GM10248 (cell line): ENCODE data around the gene CAMK1G.

Source experiments
- CTCF ChIA-PET: fragments of 300-600 bp; sonication (Branson Sonifier 250); formaldehyde crosslinking; extraction: SDS; loops from one replicate; lab custom pipeline; 2021; ENCODE audit warnings: antibody characterized with exemption; lab: Yijun Ruan, JAX
- POLR2A ChIA-PET: fragments of 350-650 bp; sonication (Branson Sonifier 250); formaldehyde crosslinking; extraction: SDS; loops from one replicate; lab custom pipeline; 2020; ENCODE audit warnings: antibody characterized with exemption; lab: Yijun Ruan, JAX
- DNase-seq: peaks from one replicate; pipeline ENCODE4 v3.0.0; 2012; ENCODE audit errors: extremely low spot score
- CTCF ChIP-seq: IDR thresholded peaks from 2 replicates; pipeline ENCODE4 v1.5.1; 2012; ENCODE audit warnings: mild to moderate bottlenecking, low read depth; ENCODE audit errors: extremely low read depth, missing control alignments, control extremely low read depth

The CAMK1G gene

GRCh38 chr1:209618291-209618690 lies 34.8 kb downstream of the CAMK1G start:
- DNase-seq, result no peak
- ChIA-PET CTCF (interaction anchor here (1.0 to 15.0 kb wide), 7 partner anchors 8 to 51 kb away, joined by 3 to 148 read pairs (median 6); no protein-coding TSS in a partner anchor), POLR2A (no interaction called here)
- TF ChIP-seq CTCF, result no peak

- CTCF ChIA-PET, result interaction anchor here (1.0 to 15.0 kb wide), 7 partner anchors 8 to 52 kb away, joined by 3 to 148 read pairs (median 6); no protein-coding TSS in a partner anchor
- POLR2A ChIA-PET, result no interaction called here
- TF ChIP-seq CTCF, result no peak
- no peak for DNase-seq
Observed at GRCh38 chr1:209618756-209619420, 35.4 kb downstream of the CAMK1G start.

GRCh38 chr1:209619696-209620486 lies 36.4 kb downstream of the CAMK1G start:
- ChIA-PET POLR2A (no interaction called here), CTCF (interaction anchor here (0.8 to 15.0 kb wide), 8 partner anchors 9 to 128 kb away, joined by 3 to 148 read pairs (median 5); no protein-coding TSS in a partner anchor)
- no peak for TF ChIP-seq CTCF
- DNase-seq, result no peak

GRCh38 chr1:209620487-209620884 lies 37.0 kb downstream of the CAMK1G start:
- no peak for DNase-seq
- ChIA-PET POLR2A (no interaction called here), CTCF (interaction anchor here (0.8 to 15.0 kb wide), 7 partner anchors 9 to 128 kb away, joined by 3 to 148 read pairs (median 6); no protein-coding TSS in a partner anchor)
- no peak for TF ChIP-seq CTCF

GRCh38 chr1:209621286-209621685 lies 37.8 kb downstream of the CAMK1G start:
- CTCF ChIA-PET, result interaction anchor here (15.0 kb wide), 1 partner anchor 20 kb away, joined by 148 read pairs; no protein-coding TSS in a partner anchor
- POLR2A ChIA-PET, result no interaction called here
- no peak for TF ChIP-seq CTCF
- DNase-seq, result no peak
